H1 (cell line): Measurements from ENCODE around the gene ARHGAP22. TPM values are rescaled to one million over a fixed set of nuclear protein-coding genes. Genes with fewer than 3 reads are reported as not detected.

Experiments
- CTCF ChIA-PET: fragments of 300-600 bp; sonication (Branson Sonifier 250); formaldehyde crosslinking; loops from one replicate; lab custom pipeline; 2021; ENCODE audit not compliant: partially characterized antibody; lab: Charles Lee
- POLR2A ChIA-PET: fragments of 300-600 bp; sonication (Branson Sonifier 250); formaldehyde crosslinking; loops from one replicate; lab custom pipeline; 2021; ENCODE audit warnings: inconsistent platforms; ENCODE audit not compliant: partially characterized antibody; lab: Charles Lee
- DNase-seq, 2 experiments: peaks; one replicate each; pipeline versions ENCODE4 v3.0.0 to v3.0.0-alpha.2; 2010 to 2022; ENCODE audit warnings: low spot score in 2 of 2, low read depth in 1 of 2, mixed read lengths in 1 of 2
- FAIRE-seq: peaks from 2 replicates; lab custom pipeline; 2011; peaks lifted over from hg19 to GRCh38; lab: Jason Lieb, UNC
- H2AFZ ChIP-seq: 2 replicates; pipeline ENCODE4 v1.8.1; 2012; ENCODE audit warnings: low read length, inconsistent platforms
- H2AK5ac ChIP-seq: 2 replicates; pipeline ENCODE4 v1.6.1; 2013; ENCODE audit warnings: low read depth, low read length
- H2BK120ac ChIP-seq: replicated peaks from 2 replicates; pipeline ENCODE3; 2013; ENCODE audit warnings: low read depth, low read length, inconsistent platforms
- H2BK12ac ChIP-seq: 2 replicates; pipeline ENCODE4 v1.6.1; 2013; ENCODE audit warnings: low read depth, low read length
- H2BK15ac ChIP-seq: 2 replicates; pipeline ENCODE4 v1.6.1; 2013; ENCODE audit warnings: low read length
- H2BK20ac ChIP-seq: 2 replicates; pipeline ENCODE4 v1.6.1; 2013; ENCODE audit warnings: low read length
- H2BK5ac ChIP-seq: 2 replicates; pipeline ENCODE4 v1.6.1; 2013; ENCODE audit warnings: low read depth, low read length
- H3K14ac ChIP-seq: 2 replicates; pipeline ENCODE4 v1.6.1; 2013; ENCODE audit warnings: inconsistent platforms; ENCODE audit not compliant: insufficient read length
- H3K18ac ChIP-seq: 2 replicates; pipeline ENCODE4 v1.6.1; 2013; ENCODE audit warnings: low read length; ENCODE audit errors: extremely low read depth
- H3K23ac ChIP-seq: 2 replicates; pipeline ENCODE4 v1.6.1; 2013; ENCODE audit warnings: inconsistent platforms; ENCODE audit not compliant: insufficient read length
- H3K23me2 ChIP-seq: 2 replicates; pipeline ENCODE4 v1.6.1; 2013; ENCODE audit warnings: low read depth, low read length
- H3K27ac ChIP-seq: 2 replicates; pipeline ENCODE4 v1.6.1; 2011; ENCODE audit warnings: low read depth, low read length, inconsistent platforms
- H3K27me3 ChIP-seq, 4 experiments: replicated peaks in 1 of 4; 1 replicate in 1 of 4; 2 replicates in 3 of 4; pipeline versions ENCODE4 v1.6.1 to v1.8.1; 2011 to 2013; ENCODE audit warnings: low read length in 3 of 4, mild to moderate bottlenecking in 3 of 4, inconsistent platforms in 2 of 4, mixed read lengths in 2 of 4, moderate library complexity in 1 of 4; ENCODE audit not compliant: control insufficient read depth in 3 of 4, insufficient read depth in 3 of 4; ENCODE audit errors: extremely low read depth in 1 of 4
- H3K36me3 ChIP-seq, 4 experiments: 2 replicates each; pipeline versions ENCODE4 v1.6.1 to v1.8.1; 2011 to 2013; ENCODE audit warnings: mild to moderate bottlenecking in 4 of 4, low read length in 3 of 4, moderate library complexity in 2 of 4, control low read depth in 1 of 4, inconsistent platforms in 1 of 4; ENCODE audit not compliant: insufficient read depth in 4 of 4, control insufficient read depth in 2 of 4
- H3K4ac ChIP-seq: replicated peaks from 2 replicates; pipeline ENCODE3; 2013; ENCODE audit warnings: low read length, low read depth, mixed read lengths, inconsistent platforms; ENCODE audit not compliant: insufficient read length
- H3K4me1 ChIP-seq, 4 experiments: replicated peaks in 1 of 4; 1 replicate in 1 of 4; 2 replicates in 3 of 4; pipeline versions ENCODE4 v1.6.1 to v1.8.1; 2011 to 2013; ENCODE audit warnings: low read length in 3 of 4, inconsistent platforms in 2 of 4, mixed read lengths in 1 of 4; ENCODE audit not compliant: insufficient read depth in 4 of 4, control insufficient read depth in 3 of 4
- H3K4me2 ChIP-seq, 2 experiments: 2 replicates each; pipeline versions ENCODE4 v1.6.1 to v1.8.1; 2011 to 2013; ENCODE audit warnings: low read depth in 2 of 2, low read length in 2 of 2, control low read depth in 1 of 2, inconsistent platforms in 1 of 2, mild to moderate bottlenecking in 1 of 2; ENCODE audit not compliant: insufficient read depth in 1 of 2
- H3K4me3 ChIP-seq, 4 experiments: fragments of 200-600, 300-600 bp in 1 of 4; sonication (generic), shearing (Covaris generic), sonication (Bioruptor Twin) in 1 of 4; 2 replicates each; pipeline versions ENCODE4 v1.5.1 to v1.8.1; 2011 to 2016; ENCODE audit warnings: low read length in 4 of 4, low read depth in 3 of 4, control low read depth in 2 of 4, inconsistent platforms in 2 of 4, mild to moderate bottlenecking in 2 of 4, mixed read lengths in 1 of 4, moderate library complexity in 1 of 4; ENCODE audit not compliant: insufficient read depth in 2 of 4; ENCODE audit errors: extremely low read depth in 1 of 4
- H3K56ac ChIP-seq: replicated peaks from 2 replicates; pipeline ENCODE3; 2013; ENCODE audit warnings: low read depth, mild to moderate bottlenecking, mixed read lengths, low read length, inconsistent platforms; ENCODE audit not compliant: insufficient read length
- H3K79me1 ChIP-seq: 2 replicates; pipeline ENCODE4 v1.6.1; 2013; ENCODE audit warnings: low read depth, low read length, control low read depth
- H3K79me2 ChIP-seq, 2 experiments: 2 replicates each; pipeline versions ENCODE4 v1.6.1 to v1.8.1; 2012 to 2013; ENCODE audit warnings: low read length in 2 of 2, mild to moderate bottlenecking in 2 of 2, inconsistent platforms in 1 of 2; ENCODE audit not compliant: insufficient read depth in 2 of 2, control insufficient read depth in 1 of 2
- H3K9ac ChIP-seq, 4 experiments: replicated peaks in 1 of 4; 1 replicate in 1 of 4; 2 replicates in 3 of 4; pipeline versions ENCODE4 v1.6.1 to v1.8.1; 2011 to 2013; ENCODE audit warnings: low read depth in 3 of 4, low read length in 3 of 4, control low read depth in 2 of 4, mild to moderate bottlenecking in 2 of 4, moderate library complexity in 2 of 4, inconsistent platforms in 1 of 4; ENCODE audit errors: extremely low read depth in 1 of 4
- H3K9me3 ChIP-seq, 2 experiments: 2 replicates each; pipeline versions ENCODE4 v1.6.1 to v1.8.1; 2012 to 2013; ENCODE audit warnings: mild to moderate bottlenecking in 2 of 2, moderate library complexity in 2 of 2, control low read depth in 1 of 2, inconsistent platforms in 1 of 2, low read depth in 1 of 2, low read length in 1 of 2, mixed read lengths in 1 of 2; ENCODE audit not compliant: insufficient read depth in 2 of 2
- H4K20me1 ChIP-seq, 2 experiments: replicated peaks in 1 of 2; 2 replicates each; pipeline versions ENCODE3 to v1.8.1; 2011 to 2013; ENCODE audit warnings: inconsistent platforms in 2 of 2, low read length in 2 of 2, mild to moderate bottlenecking in 1 of 2; ENCODE audit not compliant: insufficient read depth in 2 of 2, control insufficient read depth in 1 of 2
- H4K5ac ChIP-seq: 2 replicates; pipeline ENCODE4 v1.6.1; 2013; ENCODE audit warnings: low read length, low read depth, mixed read lengths, inconsistent platforms; ENCODE audit not compliant: insufficient read length
- H4K8ac ChIP-seq: 2 replicates; pipeline ENCODE4 v1.8.0; 2013; ENCODE audit warnings: mild to moderate bottlenecking, moderate library complexity, low read length, inconsistent platforms; ENCODE audit not compliant: insufficient read depth; ENCODE audit errors: extremely low read depth
- H4K91ac ChIP-seq: replicated peaks from 2 replicates; pipeline ENCODE3; 2013; ENCODE audit warnings: low read length, mixed read lengths, inconsistent platforms; ENCODE audit not compliant: insufficient read length
- FOSL1 ChIP-seq: IDR thresholded peaks from 2 replicates; pipeline ENCODE4 v1.6.1; 2011; ENCODE audit warnings: mild to moderate bottlenecking, low read depth, low read length, moderate library complexity; ENCODE audit not compliant: insufficient read depth
- GTF2F1 ChIP-seq: IDR thresholded peaks from 2 replicates; pipeline ENCODE4 v1.6.1; 2012; ENCODE audit warnings: low read depth, low read length, improper control_type of control experiment, borderline replicate concordance
- HDAC2 ChIP-seq, 2 experiments: fragments of 300-600 bp in 1 of 2; sonication (generic) in 1 of 2; IDR thresholded peaks; 2 replicates each; pipeline ENCODE4 v1.6.1; 2011 to 2012; ENCODE audit warnings: low read depth in 2 of 2, low read length in 2 of 2, mild to moderate bottlenecking in 2 of 2, moderate library complexity in 2 of 2, borderline replicate concordance in 1 of 2, inconsistent platforms in 1 of 2
- SP2 ChIP-seq: IDR thresholded peaks from 2 replicates; pipeline ENCODE4 v1.6.1; 2012; ENCODE audit warnings: mild to moderate bottlenecking, low read length, inconsistent platforms
- YY1 ChIP-seq: IDR thresholded peaks from 2 replicates; pipeline ENCODE4 v1.6.1; 2011; ENCODE audit warnings: low read depth, mild to moderate bottlenecking, low read length
- ZNF274 ChIP-seq: IDR thresholded peaks from 2 replicates; pipeline ENCODE4 v1.7.0; 2012; ENCODE audit warnings: low read length, borderline replicate concordance; ENCODE audit errors: extremely low read depth
- WGBS, 2 experiments: shearing (Covaris generic) in 1 of 2; methylation state at CpG; one replicate each; pipeline versions ENCODE4 v1.1.6 to v1.1.7; 2013 to 2015; ENCODE audit warnings: low lambda C conversion rate in 2 of 2, mixed read lengths in 2 of 2, inconsistent platforms in 1 of 2, low coverage in 1 of 2, missing lambda C conversion rate in 1 of 2; ENCODE audit not compliant: insufficient replicate concordance in 2 of 2, insufficient coverage in 1 of 2, insufficient read length in 1 of 2; ENCODE audit errors: extremely low coverage in 1 of 2, missing lambda C conversion rate in 1 of 2; 5-methylcytosine and 5-hydroxymethylcytosine counted together
- polyA plus RNA-seq, 7 experiments: library from polyadenylated mRNA; depleted of rRNA in 3 of 7; stranded (reverse) in 5 of 7; unstranded in 2 of 7; fragments of >200 nt in 5 of 7; fragments of 200-250 nt in 2 of 7; gene quantifications; 1 replicate in 5 of 7; 2 replicates in 1 of 7; 4 replicates in 1 of 7; pipeline versions ENCODE4 v1.2.1 to v1.2.3, GENCODE V29; 2011 to 2013; ENCODE audit warnings: missing spikeins in 2 of 7, mixed read lengths in 2 of 7
- total RNA-seq: library from RNA; stranded (reverse); fragmentation: NEBNext Ultra II Directional; extraction: Animal tissue kit (Norgen Biotek cat#: 25700); gene quantifications from 2 replicates; pipeline ENCODE4 v1.2.1, GENCODE V29; 2021

Gene ARHGAP22
- total and polyA plus RNA-seq, 2 of the 8 experiments (the other 6 are each of a cell fraction or from before 2014, with no cell fraction given): 3.6 to 11.2 TPM

- no peak overlapping the region for H4K5ac ChIP-seq
- H3K79me1 ChIP-seq: no peaks in the 10 kb centered on the region
- H3K23me2 ChIP-seq: no peaks in the 10 kb centered on the region; the same call in 1 of the 2 replicates
- WGBS, 2 experiments: 81% methylated on average over 4 of the region's 4 CpGs; no CpG with 5 or more reads in 1 of the 2 experiments
- no peak overlapping the region for H3K27ac ChIP-seq
- H2AFZ ChIP-seq: no peak overlapping the region
- H3K56ac ChIP-seq: no peak overlapping the region
- H3K4me1 ChIP-seq: peaks cover 0 to 17% (median 10%) of the 10 kb centered on the region in 4 experiments; a peak in 6 of 7 replicates
- no peak overlapping the region for H2BK120ac ChIP-seq
- peak overlapping the region in 1 of 4 experiments; percentile 57; a peak in 1 of 8 replicates for H3K4me3 ChIP-seq
- no peaks in the 10 kb centered on the region for H3K79me2 ChIP-seq
- H2AK5ac ChIP-seq: no peak overlapping the region
- H4K91ac ChIP-seq: peak overlapping the region; percentile 15
- no peak overlapping the region for H2BK15ac ChIP-seq
- H3K18ac ChIP-seq: no peak overlapping the region
- H3K9me3 ChIP-seq: no peaks in the 10 kb centered on the region
- no peak overlapping the region for H3K9ac ChIP-seq
- no peak for TF ChIP-seq YY1
- no peak for TF ChIP-seq ZNF274
- TF ChIP-seq GTF2F1: no peak
- TF ChIP-seq SP2: no peak
- no peak for TF ChIP-seq FOSL1
- TF ChIP-seq HDAC2 (IDR thresholded peaks at IDR 0.05; ENCODE audit: borderline replicate concordance in 1 of 2, low read depth in 2 of 2, low read length in 2 of 2): no peak
- TF ChIP-seq, all 59 proteins: peak for 0
- H4K20me1 ChIP-seq: no peaks in the 10 kb centered on the region
- no peaks in the 10 kb centered on the region for H3K36me3 ChIP-seq
- H2BK12ac ChIP-seq: no peak overlapping the region
- H3K14ac ChIP-seq: no peak overlapping the region
- peaks cover 0 to 21% (median 15%) of the 10 kb centered on the region in 4 experiments; a peak in 6 of 7 replicates for H3K27me3 ChIP-seq
- FAIRE-seq: no peak
- POLR2A ChIA-PET: interaction anchor here (0.7 kb wide), 1 partner anchor 9 kb away, joined by 3 read pairs; no protein-coding TSS in a partner anchor
- H4K8ac ChIP-seq: no peak overlapping the region
- peak in 1 of 2 experiments; percentile 41 for DNase-seq
- H2BK5ac ChIP-seq: no peak overlapping the region
- CTCF ChIA-PET: interaction anchor here (0.6 to 1.6 kb wide), 5 partner anchors 10 to 244 kb away, joined by 3 to 4 read pairs (median 3); no protein-coding TSS in a partner anchor
- no peak overlapping the region for H3K4ac ChIP-seq
- no peak overlapping the region for H3K23ac ChIP-seq
- H3K4me2 ChIP-seq: peak overlapping the region in 1 of 2 experiments; percentile 78; a peak in 1 of 4 replicates
- H2BK20ac ChIP-seq: no peak overlapping the region
These were observed 1.3 kb downstream of the ARHGAP22 start for GRCh38 chr10:48603421-48604038.
